Renal cortex interstitium (tissue), 11 donors: ENCODE data around the gene NT5C3A. TPM values are rescaled to one million over a fixed set of nuclear protein-coding genes. Genes with fewer than 3 reads are reported as not detected.
"Not testable (repeated sequence)": the region's sequence is repeated elsewhere in the genome, so short reads cannot be mapped to it uniquely, and the experiment has no call there.

Source experiments
- DNase-seq, 11 donors: peaks; one replicate each; pipeline ENCODE4 v3.0.0-alpha.2; 2013; ENCODE audit warnings: low read depth in 9 of 11, low spot score in 4 of 11; ENCODE audit errors: extremely low read depth in 1 of 11
- polyA plus RNA-seq, 3 donors: library from polyadenylated mRNA; unstranded; fragments of 120-200 nt; gene quantifications; one replicate each; pipeline ENCODE4 v1.2.1, GENCODE V29; 2013; ENCODE audit not compliant: insufficient read length in 3 of 3

The NT5C3A gene
- polyA plus RNA-seq, 3 donors: 29.2 to 43.3 (median 39.5) TPM

- not testable (repeated sequence) for DNase-seq
Observed at GRCh38 chr7:33004104-33004616, 58.4 kb downstream of the NT5C3A start.

- DNase-seq: not testable (repeated sequence)
Observed at GRCh38 chr7:33003111-33003510, 59.5 kb downstream of the NT5C3A start.

GRCh38 chr7:32999380-32999779 lies 63.2 kb downstream of the NT5C3A start:
- not testable (repeated sequence) for DNase-seq

DNA sequence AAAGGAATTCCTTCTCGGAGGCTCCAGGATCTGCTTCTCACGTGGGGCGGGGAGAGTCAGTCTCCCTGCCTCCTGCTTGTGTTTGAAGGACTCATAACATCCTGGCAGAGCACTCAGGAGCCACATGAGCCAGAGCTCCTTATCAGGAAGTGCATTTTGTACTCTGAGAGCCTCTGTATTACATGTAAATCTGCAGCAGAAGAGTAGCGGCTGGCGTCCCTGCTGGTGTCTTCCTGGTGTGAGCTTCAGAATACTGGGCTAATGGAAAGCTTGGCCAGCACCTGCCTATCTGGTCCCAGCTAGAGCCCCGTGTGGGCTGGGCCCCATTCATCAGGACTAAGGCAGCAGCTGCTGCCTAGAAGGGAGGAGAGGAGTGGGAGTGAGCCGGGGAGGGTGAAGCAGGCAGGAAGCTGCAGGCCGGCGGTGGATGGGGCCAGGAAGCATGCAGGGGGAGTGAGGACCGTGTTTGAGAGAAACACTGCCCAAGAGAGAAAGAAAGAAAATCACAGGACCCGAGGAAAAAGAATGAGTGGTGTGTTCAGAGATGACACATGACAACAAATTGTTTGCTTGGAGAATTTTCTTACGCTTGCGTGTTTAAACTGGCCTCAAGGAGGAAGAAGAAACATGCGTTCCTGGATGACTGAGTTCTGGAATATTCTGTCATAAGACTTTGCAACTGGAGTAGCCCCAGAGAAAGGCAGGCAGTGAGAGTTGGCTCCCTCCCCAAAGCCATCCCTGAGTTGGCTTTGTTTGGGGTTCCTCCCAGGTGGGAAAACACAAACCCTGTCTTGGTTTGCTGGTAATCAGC lies 64.0 kb downstream of the NT5C3A start:
- peak in 8 of 11 donors; percentile 15 to 36 (median 29) for DNase-seq

DNA sequence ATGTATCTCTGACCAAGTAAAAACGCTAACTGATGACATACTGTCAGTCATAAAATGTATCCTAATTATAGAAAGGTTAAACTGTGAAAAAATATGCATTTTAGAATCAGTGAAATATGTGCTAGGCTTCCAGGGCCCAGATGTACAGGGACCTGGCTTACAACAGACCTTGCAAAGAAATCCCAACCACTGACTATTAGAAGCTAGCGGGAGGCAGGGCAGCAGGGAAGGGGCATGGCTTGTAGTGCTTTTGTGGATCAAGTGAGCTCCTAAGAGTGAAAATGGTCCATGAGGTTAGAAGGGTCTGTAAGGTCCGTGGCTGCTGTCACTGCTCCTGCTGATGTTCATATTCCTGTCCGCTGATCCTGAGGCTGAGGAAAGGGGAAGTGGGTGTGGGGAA lies 64.6 kb downstream of the NT5C3A start:
- DNase-seq: not testable (repeated sequence)

DNA sequence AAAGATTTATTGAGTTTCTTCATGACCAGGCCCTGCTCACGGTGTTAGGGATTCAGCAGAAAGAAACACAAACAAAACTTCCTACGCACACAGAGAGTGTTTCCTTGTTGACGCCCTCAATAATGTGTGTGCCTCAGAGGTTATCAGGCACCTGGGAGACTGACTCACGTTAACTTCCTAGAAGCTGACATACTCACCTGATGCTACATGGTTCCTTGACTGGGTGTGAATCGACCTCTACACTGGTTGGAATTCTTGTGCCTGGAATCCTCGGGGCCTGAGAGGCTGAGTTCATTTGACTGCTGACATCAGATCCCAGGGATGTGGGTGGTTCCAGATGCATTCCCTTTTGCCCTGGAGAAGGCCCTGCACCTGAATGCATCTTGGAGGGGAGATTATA lies 69.8 kb downstream of the NT5C3A start:
- not testable (repeated sequence) for DNase-seq

DNA sequence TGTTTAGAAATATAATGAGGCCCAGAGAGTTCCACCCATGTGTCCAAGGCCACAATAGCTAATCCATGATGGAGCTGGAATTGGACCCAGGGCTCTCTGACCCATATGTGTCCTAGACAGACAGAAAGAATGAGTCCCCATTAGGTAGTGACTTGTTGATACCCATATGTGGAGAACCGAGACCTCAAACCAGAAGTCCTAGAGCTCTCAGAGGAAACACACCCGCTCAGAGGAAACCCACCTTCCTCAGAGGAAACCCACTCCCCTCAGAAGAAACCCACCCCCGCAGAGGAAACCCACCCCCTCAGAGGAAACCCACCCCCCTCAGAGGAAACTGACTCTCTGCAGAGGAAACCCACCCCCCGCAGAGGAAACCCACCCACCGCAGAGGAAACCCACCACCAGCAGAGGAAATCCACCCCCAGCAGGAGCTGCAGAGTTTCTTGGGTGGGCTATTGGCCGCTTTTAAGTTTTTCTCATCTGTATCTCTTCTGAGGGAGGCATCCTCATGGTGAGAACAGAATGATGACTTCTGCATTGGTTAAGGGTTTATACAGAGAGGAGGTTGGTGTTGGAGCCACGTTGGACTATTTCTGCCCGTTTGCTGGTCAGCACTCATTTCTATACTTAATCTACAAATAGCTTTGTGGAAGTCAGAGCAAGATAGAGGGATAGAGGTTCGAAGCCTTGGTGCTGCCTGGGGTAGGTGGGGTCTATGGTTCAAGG lies 70.4 kb downstream of the NT5C3A start:
- not testable (repeated sequence) for DNase-seq

- peak in 6 of 11 donors; percentile 16 to 40 (median 20) for DNase-seq
Observed at GRCh38 chr7:32991068-32991585, 71.4 kb downstream of the NT5C3A start.

DNA sequence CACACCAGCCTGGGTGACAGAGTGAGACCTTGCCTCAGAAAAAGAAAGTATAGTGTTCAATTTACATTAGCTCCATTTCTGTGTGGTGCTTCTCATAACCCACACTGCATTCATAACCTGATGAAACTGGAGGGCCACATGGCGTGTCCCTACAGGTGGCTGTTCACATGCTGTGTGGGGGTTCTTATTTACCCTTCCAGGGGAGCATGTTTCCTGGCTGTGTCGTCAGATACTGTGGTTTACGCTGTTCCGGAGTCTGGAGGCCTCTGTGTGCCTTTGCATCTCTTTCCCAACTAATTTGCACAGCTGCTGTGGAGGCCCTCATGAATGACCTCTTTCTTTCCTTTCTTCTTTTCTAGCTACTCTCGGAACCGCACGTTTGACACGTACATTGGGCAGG lies 74.4 kb downstream of the NT5C3A start:
- DNase-seq: not testable (repeated sequence)

GRCh38 chr7:32979902-32980301 lies 82.7 kb downstream of the NT5C3A start:
- not testable (repeated sequence) for DNase-seq

DNA sequence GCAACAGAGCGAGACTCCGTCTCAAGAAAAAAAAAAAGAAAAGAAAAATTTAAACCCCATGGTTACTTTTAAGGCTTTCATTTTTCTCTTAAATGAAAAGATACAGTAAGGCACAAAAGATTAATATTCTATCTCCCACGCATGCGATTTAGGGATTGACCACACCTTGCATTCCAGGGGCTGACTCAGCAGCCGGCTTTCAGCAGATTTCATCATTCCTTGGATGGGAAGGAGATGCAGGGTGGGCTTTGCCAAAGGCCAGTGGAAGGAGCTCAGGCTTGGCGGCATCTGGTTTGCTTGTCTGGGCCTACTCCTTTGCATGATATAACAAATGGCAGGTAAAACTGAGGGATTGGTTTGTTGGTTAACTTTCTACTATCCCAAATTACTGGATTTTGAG lies 83.3 kb downstream of the NT5C3A start:
- DNase-seq: not testable (repeated sequence)

- not testable (repeated sequence) for DNase-seq
Observed at GRCh38 chr7:32977159-32977558, 85.4 kb downstream of the NT5C3A start.

DNA sequence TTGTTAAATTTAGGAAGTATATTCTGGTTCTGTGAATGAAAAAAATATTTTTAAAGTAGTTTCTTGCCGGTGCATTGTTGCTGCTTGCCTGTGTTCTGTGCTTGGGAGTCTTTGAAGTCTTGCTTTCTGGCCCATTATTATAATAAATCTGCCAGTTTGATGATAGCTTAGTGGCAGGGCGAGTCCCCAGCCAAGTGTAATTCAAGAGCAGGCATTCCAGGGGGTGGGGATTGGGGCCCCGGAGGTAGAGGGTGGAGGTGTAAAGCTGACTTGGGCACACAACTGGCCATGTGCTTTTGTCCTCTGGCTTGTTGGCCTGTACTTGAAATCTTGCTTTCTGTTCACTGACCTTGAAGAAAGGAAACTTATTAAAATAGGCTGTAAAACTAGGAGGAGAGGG lies 90.6 kb downstream of the NT5C3A start:
- DNase-seq: not testable (repeated sequence)

DNA sequence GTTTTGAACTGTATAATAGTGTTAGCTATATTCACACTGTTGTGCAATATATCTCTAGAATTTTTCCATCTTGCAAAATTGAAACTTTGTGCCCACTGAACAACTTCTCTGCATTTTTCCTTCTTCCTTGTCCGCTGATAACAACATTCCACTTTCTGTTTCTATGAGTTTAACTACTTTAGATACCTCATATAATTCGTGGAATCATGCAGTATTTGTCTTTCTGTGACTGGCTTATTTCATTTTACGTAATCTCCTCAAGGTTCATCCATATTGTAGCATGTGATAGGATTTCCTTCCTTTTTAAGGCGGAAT lies 95.4 kb downstream of the NT5C3A start:
- DNase-seq: not testable (repeated sequence)

- DNase-seq: not testable (repeated sequence)
Observed at GRCh38 chr7:32966489-32967267, 95.9 kb downstream of the NT5C3A start.

DNA sequence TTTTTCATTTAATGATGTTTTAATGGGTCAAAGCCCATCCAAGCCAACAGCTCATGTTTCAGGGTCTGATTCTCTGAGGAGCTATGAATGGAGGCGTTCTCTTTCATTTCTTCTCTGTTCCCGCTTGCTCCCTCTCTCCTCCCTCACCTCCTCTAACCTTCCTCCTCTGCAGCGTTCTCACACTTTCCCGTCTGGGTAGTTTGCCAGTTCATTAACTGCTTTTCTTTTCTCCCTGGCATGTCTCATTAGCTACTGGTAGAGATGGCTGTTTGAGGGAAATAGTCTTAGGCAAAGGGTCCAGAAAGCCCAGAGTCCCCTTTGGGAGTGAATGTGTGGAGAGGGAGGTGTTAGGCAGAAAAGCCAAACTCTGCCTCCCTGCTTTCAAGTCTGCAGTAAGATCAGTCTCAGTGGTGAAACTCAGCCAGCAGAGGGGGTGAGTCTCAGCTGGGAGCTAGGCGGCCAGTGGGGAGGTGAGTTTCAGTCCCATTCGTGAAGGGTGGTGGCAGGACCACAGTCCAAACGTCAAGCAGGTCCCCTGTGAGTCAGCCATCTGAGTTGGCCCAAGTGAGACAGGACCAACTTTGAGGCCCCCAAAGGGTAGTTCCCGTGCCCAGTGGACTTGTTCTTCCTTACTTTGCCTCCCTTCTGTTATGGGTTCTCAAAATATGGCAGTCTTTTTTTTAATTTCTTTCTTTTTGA lies 98.0 kb downstream of the NT5C3A start:
- DNase-seq: not testable (repeated sequence)
